ENCODE results near the gene SPAG9. TPM values are rescaled to one million over a fixed set of nuclear protein-coding genes. Genes with fewer than 3 reads are reported as not detected.

SPAG9 gene
- total RNA-seq, 1 experiment from 2014 or later: 54.3 TPM

- no peak overlapping the region for H3K4me2 ChIP-seq (ENCODE audit: insufficient read depth, insufficient read length, low read length)
- H4K5ac ChIP-seq (ENCODE audit: insufficient read length, low read depth, low read length): no peak overlapping the region
- no peak overlapping the region for H2BK20ac ChIP-seq (ENCODE audit: low read depth, low read length, poor library complexity, severe bottlenecking)
- H3K23me2 ChIP-seq (ENCODE audit: insufficient read length, low read depth, low read length, poor library complexity, severe bottlenecking): no peaks in the 10 kb centered on the region
- H3K4me1 ChIP-seq (ENCODE audit: insufficient read depth, low read length): no peaks in the 10 kb centered on the region
- peaks cover 12 to 51% (median 50%) of the 10 kb centered on the region in 3 experiments; a peak in 5 of 7 replicates for H3K36me3 Mint-ChIP-seq (ENCODE audit: insufficient read depth in 1 of 3, low read depth in 3 of 3)
- no peak overlapping the region for H2BK5ac ChIP-seq (ENCODE audit: insufficient read length, low read length)
- H3K79me1 ChIP-seq (ENCODE audit: insufficient read depth, low read depth, low read length, poor library complexity, severe bottlenecking): no peaks in the 10 kb centered on the region
- H3K27me3 Mint-ChIP-seq (ENCODE audit: low read depth): no peaks in the 10 kb centered on the region
- no peaks in the 10 kb centered on the region for H3K9me3 ChIP-seq (ENCODE audit: control insufficient read depth, low read depth, low read length)
- H3K4ac ChIP-seq (ENCODE audit: low read depth, low read length): no peak overlapping the region
- no peaks in the 10 kb centered on the region for H3K27me3 ChIP-seq (ENCODE audit: insufficient read depth, low read length)
- H3K56ac ChIP-seq (ENCODE audit: insufficient read length, low read depth, low read length): no peak overlapping the region
- H3K27ac ChIP-seq (ENCODE audit: insufficient read length, low read depth, low read length): no peak overlapping the region
- H3K4me3 Mint-ChIP-seq: no peak overlapping the region
- no peaks in the 10 kb centered on the region for H3K79me2 ChIP-seq (ENCODE audit: insufficient read depth, low read length)
- no peak overlapping the region for H3K27ac Mint-ChIP-seq
- no peaks in the 10 kb centered on the region for H3K9me3 Mint-ChIP-seq
- no peak overlapping the region for H3T11ph ChIP-seq (ENCODE audit: low read length)
- no peaks in the 10 kb centered on the region for H3K4me1 Mint-ChIP-seq
- H2BK15ac ChIP-seq (ENCODE audit: low read depth, low read length): no peak overlapping the region
- no peak for TF ChIP-seq CTCF (conservative IDR thresholded peaks at IDR 0.05)
- H4K8ac ChIP-seq (replicated peaks; ENCODE audit: insufficient read length, low read depth, low read length): no peak overlapping the region
- no peak overlapping the region for H2AFZ ChIP-seq (ENCODE audit: low read length)
- no peak for DNase-seq
- H3K23ac ChIP-seq (ENCODE audit: insufficient read length, low read depth, low read length): no peak overlapping the region
- H2BK12ac ChIP-seq (ENCODE audit: insufficient read length, low read depth, low read length): no peak overlapping the region
- no peak overlapping the region for H3K18ac ChIP-seq (ENCODE audit: insufficient read length, low read depth, low read length)
- no peak overlapping the region for H3K14ac ChIP-seq (ENCODE audit: insufficient read depth, low read length)
- H2AK5ac ChIP-seq (ENCODE audit: insufficient read length, low read length): no peak overlapping the region
- no peaks in the 10 kb centered on the region for H4K20me1 ChIP-seq (ENCODE audit: control insufficient read depth, insufficient read depth, insufficient read length)
- H2BK120ac ChIP-seq (ENCODE audit: low read depth, low read length, poor library complexity, severe bottlenecking): no peak overlapping the region
- whole genome bisulfite sequencing (ENCODE audit: extremely low coverage, insufficient read length, low lambda C conversion rate): no CpG with 5 or more reads among the region's 7 CpGs
- no peak overlapping the region for H4K91ac ChIP-seq (ENCODE audit: insufficient read length, low read depth, low read length)
- H3K9ac ChIP-seq (ENCODE audit: extremely low read depth, insufficient read length, low read length): no peak overlapping the region
Measured at GRCh38 chr17:50973557-50974494, 146.8 kb downstream of the SPAG9 start.

All from H9 (cell line).